SK-N-SH treated with all-trans-retinoic acid at 6 μM for 48 hours (cell line): ENCODE data around the gene ADCK1.
A peak's percentile ranks its signal among the peaks of the same experiment; 100 is the strongest.
"Not testable (repeated sequence)": the region's sequence is repeated elsewhere in the genome, so short reads cannot be mapped to it uniquely, and the experiment has no call there.

ENCODE experiments used
- ATAC-seq: fragments of 200-7000 bp; cut with Tn5 transposase; 3 replicates; pipeline ENCODE4 v1.9.1; 2020; ENCODE audit warnings: mild to moderate bottlenecking, moderate library complexity
- ARNTL ChIP-seq: fragments of 450-650 bp; formaldehyde crosslinking; IDR thresholded peaks from 2 replicates; pipeline ENCODE4 v1.5.0; 2020; ENCODE audit warnings: low read depth, mild to moderate bottlenecking, moderate library complexity, borderline replicate concordance
- BACH2 ChIP-seq: fragments of 250-450 bp; sonication (Bioruptor Pico); IDR thresholded peaks from 2 replicates; pipeline ENCODE4 v1.9.0; 2021; ENCODE audit warnings: mild to moderate bottlenecking, borderline replicate concordance
- CSDC2 ChIP-seq: fragments of 250-450 bp; sonication (Bioruptor Pico); IDR thresholded peaks from 2 replicates; pipeline ENCODE4 v1.5.0; 2020; ENCODE audit warnings: mild to moderate bottlenecking, moderate library complexity
- ESRRG ChIP-seq: fragments of 250-450 bp; sonication (Bioruptor Pico); IDR thresholded peaks from 2 replicates; pipeline ENCODE4 v1.6.1; 2021; ENCODE audit warnings: mild to moderate bottlenecking
- GLIS3 ChIP-seq: fragments of 250-450 bp; sonication (Bioruptor Pico); IDR thresholded peaks from 2 replicates; pipeline ENCODE4 v1.5.0; 2020; ENCODE audit warnings: mild to moderate bottlenecking, moderate library complexity
- ISL1 ChIP-seq: fragments of 250-450 bp; sonication (Bioruptor Pico); IDR thresholded peaks from 2 replicates; pipeline ENCODE4 v2.1.2; 2022; ENCODE audit warnings: mild to moderate bottlenecking, moderate library complexity
- OSR1 ChIP-seq: fragments of 250-450 bp; sonication (Bioruptor Pico); IDR thresholded peaks from 2 replicates; pipeline ENCODE4 v1.8.0; 2022; ENCODE audit warnings: moderate library complexity, mild to moderate bottlenecking, inconsistent platforms
- PATZ1 ChIP-seq: fragments of 250-450 bp; sonication (Bioruptor Pico); IDR thresholded peaks from 2 replicates; pipeline ENCODE4 v1.8.0; 2020; ENCODE audit warnings: mild to moderate bottlenecking, moderate library complexity, borderline replicate concordance
- RARB ChIP-seq: fragments of 250-450 bp; sonication (Bioruptor Pico); IDR thresholded peaks from 2 replicates; pipeline ENCODE4 v1.8.0; 2021; ENCODE audit warnings: mild to moderate bottlenecking, moderate library complexity
- ZC3H10 ChIP-seq: fragments of 250-450 bp; sonication (Bioruptor Pico); IDR thresholded peaks from 2 replicates; pipeline ENCODE4 v1.5.1; 2021; ENCODE audit warnings: mild to moderate bottlenecking, moderate library complexity
- ZFP3 ChIP-seq: fragments of 250-450 bp; sonication (Bioruptor Pico); IDR thresholded peaks from 2 replicates; pipeline ENCODE4 v1.5.0; 2020; ENCODE audit warnings: mild to moderate bottlenecking, moderate library complexity
- ZFP30 ChIP-seq: fragments of 450-650 bp; formaldehyde crosslinking; IDR thresholded peaks from 2 replicates; pipeline ENCODE4 v1.5.0; 2022; ENCODE audit warnings: mild to moderate bottlenecking, moderate library complexity
- ZNF8 ChIP-seq: fragments of 450-650 bp; formaldehyde crosslinking; IDR thresholded peaks from 2 replicates; pipeline ENCODE4 v1.5.0; 2020; ENCODE audit warnings: mild to moderate bottlenecking, moderate library complexity
- TF ChIP-seq, protein P1 (sequence below): fragments of 250-450 bp; sonication (Bioruptor Pico); IDR thresholded peaks from 2 replicates; pipeline ENCODE4 v1.5.1; 2020; ENCODE audit warnings: low read depth, mild to moderate bottlenecking, moderate library complexity
- TF ChIP-seq, protein P2 (sequence below): fragments of 250-450 bp; sonication (Bioruptor Pico); IDR thresholded peaks from 2 replicates; pipeline ENCODE4 v1.5.0; 2020; ENCODE audit warnings: mild to moderate bottlenecking, moderate library complexity

ADCK1 gene

GRCh38 chr14:77760381-77761204, 39.3 kb upstream of the ADCK1 start, which contains the start of gene SNW1:
SNW1 (minus strand) TSS chr14:77761156; CDS start chr14:77761127, 29 bp downstream.
- TF ChIP-seq ZFP30 (no peak), OSR1 (CRISPR knock-in tag) (no peak), ZFP3 (CRISPR knock-in tag) (0 out of 2 replicates have a peak, but pooled peaks have one; percentile 37), PATZ1 (no peak), ZC3H10 (CRISPR knock-in tag) (no peak), ARNTL (CRISPR knock-in tag) (no peak), CSDC2 (CRISPR knock-in tag) (no peak), RARB (CRISPR knock-in tag) (no peak)
- TF ChIP-seq, protein P1, sequence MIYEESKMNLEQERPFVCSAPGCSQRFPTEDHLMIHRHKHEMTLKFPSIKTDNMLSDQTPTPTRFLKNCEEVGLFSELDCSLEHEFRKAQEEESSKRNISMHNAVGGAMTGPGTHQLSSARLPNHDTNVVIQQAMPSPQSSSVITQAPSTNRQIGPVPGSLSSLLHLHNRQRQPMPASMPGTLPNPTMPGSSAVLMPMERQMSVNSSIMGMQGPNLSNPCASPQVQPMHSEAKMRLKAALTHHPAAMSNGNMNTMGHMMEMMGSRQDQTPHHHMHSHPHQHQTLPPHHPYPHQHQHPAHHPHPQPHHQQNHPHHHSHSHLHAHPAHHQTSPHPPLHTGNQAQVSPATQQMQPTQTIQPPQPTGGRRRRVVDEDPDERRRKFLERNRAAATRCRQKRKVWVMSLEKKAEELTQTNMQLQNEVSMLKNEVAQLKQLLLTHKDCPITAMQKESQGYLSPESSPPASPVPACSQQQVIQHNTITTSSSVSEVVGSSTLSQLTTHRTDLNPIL (CRISPR knock-in tag), result no peak
- peak; percentile 96 for ATAC-seq

DNA sequence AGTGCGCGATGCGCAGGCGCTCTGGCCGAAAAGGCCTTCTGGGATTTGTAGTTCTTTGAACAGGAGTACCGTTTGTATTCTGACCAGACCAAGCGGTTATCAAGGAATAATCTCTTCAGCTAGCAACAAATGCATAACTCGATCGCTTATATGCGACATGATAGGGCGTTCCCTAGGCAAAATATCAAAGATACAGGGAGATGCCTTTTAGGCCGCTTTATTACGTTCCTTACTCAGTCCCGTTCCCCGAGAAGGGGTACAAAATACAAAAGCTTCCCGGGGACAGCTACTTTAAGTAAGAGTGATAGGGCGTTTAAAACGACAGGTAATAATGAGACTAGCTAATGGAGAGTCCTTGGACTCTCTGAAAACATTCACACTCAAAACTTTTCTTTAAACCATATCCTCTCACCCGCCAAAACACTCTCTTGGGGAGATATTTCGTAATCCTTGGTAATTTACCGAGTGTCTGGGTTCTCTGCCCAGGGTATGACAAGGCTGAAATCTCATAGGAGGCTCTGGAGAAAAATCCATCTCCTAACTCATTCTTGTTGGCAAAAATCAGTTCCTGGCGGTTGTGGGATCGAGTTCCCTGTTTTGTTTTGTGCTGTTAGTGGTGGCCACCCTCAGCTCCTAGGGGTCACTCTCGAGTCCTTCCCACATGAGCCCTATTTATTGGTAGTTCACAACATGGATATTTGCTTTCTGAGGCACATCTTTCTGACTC, 38.5 kb upstream of the ADCK1 start:
- peak; percentile 47 for ATAC-seq

GRCh38 chr14:77763316-77763715, 36.6 kb upstream of the ADCK1 start:
- ATAC-seq, result no peak
- TF ChIP-seq PATZ1, result no peak

More for the DNA sequence above, 38.5 kb upstream of the ADCK1 start:
- no peak for TF ChIP-seq BACH2 (CRISPR knock-in tag)
- no peak for TF ChIP-seq ISL1
- no peak for TF ChIP-seq ESRRG
- no peak for TF ChIP-seq GLIS3 (CRISPR knock-in tag)
- no peak for TF ChIP-seq ZFP30
- no peak for TF ChIP-seq CSDC2 (CRISPR knock-in tag)
- no peak for TF ChIP-seq ZNF8 (CRISPR knock-in tag)
- TF ChIP-seq, all 23 proteins: peak for 0

- TF ChIP-seq, protein P1 (CRISPR knock-in tag), result no peak
- TF ChIP-seq ZFP3 (CRISPR knock-in tag), result no peak
- TF ChIP-seq, protein P2, sequence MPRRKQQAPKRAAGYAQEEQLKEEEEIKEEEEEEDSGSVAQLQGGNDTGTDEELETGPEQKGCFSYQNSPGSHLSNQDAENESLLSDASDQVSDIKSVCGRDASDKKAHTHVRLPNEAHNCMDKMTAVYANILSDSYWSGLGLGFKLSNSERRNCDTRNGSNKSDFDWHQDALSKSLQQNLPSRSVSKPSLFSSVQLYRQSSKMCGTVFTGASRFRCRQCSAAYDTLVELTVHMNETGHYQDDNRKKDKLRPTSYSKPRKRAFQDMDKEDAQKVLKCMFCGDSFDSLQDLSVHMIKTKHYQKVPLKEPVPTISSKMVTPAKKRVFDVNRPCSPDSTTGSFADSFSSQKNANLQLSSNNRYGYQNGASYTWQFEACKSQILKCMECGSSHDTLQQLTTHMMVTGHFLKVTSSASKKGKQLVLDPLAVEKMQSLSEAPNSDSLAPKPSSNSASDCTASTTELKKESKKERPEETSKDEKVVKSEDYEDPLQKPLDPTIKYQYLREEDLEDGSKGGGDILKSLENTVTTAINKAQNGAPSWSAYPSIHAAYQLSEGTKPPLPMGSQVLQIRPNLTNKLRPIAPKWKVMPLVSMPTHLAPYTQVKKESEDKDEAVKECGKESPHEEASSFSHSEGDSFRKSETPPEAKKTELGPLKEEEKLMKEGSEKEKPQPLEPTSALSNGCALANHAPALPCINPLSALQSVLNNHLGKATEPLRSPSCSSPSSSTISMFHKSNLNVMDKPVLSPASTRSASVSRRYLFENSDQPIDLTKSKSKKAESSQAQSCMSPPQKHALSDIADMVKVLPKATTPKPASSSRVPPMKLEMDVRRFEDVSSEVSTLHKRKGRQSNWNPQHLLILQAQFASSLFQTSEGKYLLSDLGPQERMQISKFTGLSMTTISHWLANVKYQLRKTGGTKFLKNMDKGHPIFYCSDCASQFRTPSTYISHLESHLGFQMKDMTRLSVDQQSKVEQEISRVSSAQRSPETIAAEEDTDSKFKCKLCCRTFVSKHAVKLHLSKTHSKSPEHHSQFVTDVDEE (CRISPR knock-in tag), result no peak
- TF ChIP-seq ZC3H10 (CRISPR knock-in tag), result no peak
- TF ChIP-seq ARNTL (CRISPR knock-in tag), result no peak
- ATAC-seq, result no peak
These were observed 35.9 kb upstream of the ADCK1 start for GRCh38 chr14:77763978-77764377.

DNA sequence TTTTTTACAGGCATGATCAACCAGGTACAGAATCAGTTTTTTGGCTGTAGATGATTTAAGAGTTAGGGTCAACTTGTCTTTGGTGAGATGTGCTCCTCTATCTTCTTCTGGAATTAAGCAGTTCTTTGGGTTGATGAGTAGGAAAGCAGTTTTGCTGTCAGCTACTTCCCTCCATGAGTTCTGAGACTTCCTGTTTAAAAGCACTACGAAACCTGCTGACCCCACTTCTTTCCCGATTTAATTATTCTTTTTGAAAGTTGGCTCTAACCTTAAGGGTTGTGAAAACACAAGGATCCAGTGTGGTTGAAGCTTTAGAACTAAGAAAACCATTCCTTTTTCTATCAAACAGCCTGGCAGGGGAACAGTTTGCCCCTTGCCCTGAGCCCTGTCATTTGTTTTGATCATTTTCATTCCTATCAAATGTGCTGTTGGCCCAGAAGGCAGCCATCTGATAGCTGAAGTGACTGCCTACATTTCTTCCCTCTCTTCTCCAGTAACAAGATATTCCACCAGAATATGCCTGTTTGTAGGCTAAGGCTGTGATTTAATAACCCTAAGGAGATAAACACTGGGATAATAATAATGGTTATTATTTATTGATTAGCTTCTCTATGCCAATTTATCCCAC, 31.4 kb upstream of the ADCK1 start:
- ATAC-seq, result not testable (repeated sequence)

DNA sequence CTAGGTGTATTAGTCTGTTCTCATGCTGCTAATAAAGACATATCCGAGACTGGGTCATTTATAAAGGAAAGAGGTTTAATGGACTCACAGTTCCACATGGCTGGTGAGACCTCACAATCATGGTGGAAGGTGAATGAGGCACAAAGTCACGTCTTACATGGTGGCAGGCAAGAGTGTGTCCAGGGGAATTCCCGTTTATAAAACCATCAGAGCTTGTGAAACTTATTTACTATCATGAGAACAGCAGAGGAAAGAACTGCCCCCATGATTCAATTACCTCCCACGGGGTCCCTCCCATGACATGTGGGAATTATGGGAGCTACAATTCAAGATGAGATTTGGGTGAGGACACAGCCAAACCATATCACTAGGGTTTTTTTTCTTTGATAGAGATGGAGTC, 25.9 kb upstream of the ADCK1 start:
- not testable (repeated sequence) for ATAC-seq
